BJ (cell line): ENCODE data around the gene ZNF670. TPM values are rescaled to one million over a fixed set of nuclear protein-coding genes. Genes with fewer than 3 reads are reported as not detected.
"Not testable (repeated sequence)": the region's sequence is repeated elsewhere in the genome, so short reads cannot be mapped to it uniquely, and the experiment has no call there.

ENCODE experiments used
- CTCF ChIA-PET: fragments of 350-600 bp; formaldehyde crosslinking; extraction: SDS; loops from one replicate; lab custom pipeline; 2021; ENCODE audit warnings: antibody characterized with exemption, inconsistent platforms; lab: Yijun Ruan, JAX
- POLR2A ChIA-PET: fragments of 300-600 bp; sonication (Branson Sonifier 250); formaldehyde crosslinking; extraction: SDS; loops from one replicate; lab custom pipeline; 2021; ENCODE audit warnings: antibody characterized with exemption; lab: Charles Lee
- DNase-seq: peaks from one replicate; pipeline ENCODE4 v3.0.0-alpha.2; 2011; ENCODE audit warnings: low read depth
- H3K27me3 ChIP-seq: 2 replicates; pipeline ENCODE4 v1.6.0; 2011; ENCODE audit warnings: low read length; ENCODE audit not compliant: control insufficient read depth, insufficient read depth
- H3K36me3 ChIP-seq: 2 replicates; pipeline ENCODE4 v1.5.1; 2011; ENCODE audit warnings: low read length; ENCODE audit not compliant: control insufficient read depth, insufficient read depth
- H3K4me3 ChIP-seq: 2 replicates; pipeline ENCODE4 v1.5.1; 2011; ENCODE audit warnings: low read depth, mild to moderate bottlenecking, control low read depth, low read length
- polyA minus RNA-seq: library from RNA; depleted of rRNA, polyadenylated mRNA; stranded (reverse); fragments of >200 nt; gene quantifications from 2 replicates; pipeline ENCODE4 v1.2.3, GENCODE V29; 2011; rRNA and poly(A)+ RNA removed
- polyA plus RNA-seq: library from polyadenylated mRNA; depleted of rRNA; stranded (reverse); fragments of >200 nt; gene quantifications from 2 replicates; pipeline ENCODE4 v1.2.3, GENCODE V29; 2011; rRNA removed
- TF ChIP-seq, protein P1 (sequence below): IDR thresholded peaks from 2 replicates; pipeline ENCODE4 v1.5.1; 2011; ENCODE audit warnings: low read depth, mild to moderate bottlenecking, control low read depth, inconsistent platforms, low read length, moderate library complexity; ENCODE audit not compliant: insufficient read depth

ZNF670 gene
- polyA plus RNA-seq: 0.66 and 1.6 TPM in 2 replicates
- polyA minus RNA-seq: 0.26 and 0.57 TPM in 2 replicates

DNA sequence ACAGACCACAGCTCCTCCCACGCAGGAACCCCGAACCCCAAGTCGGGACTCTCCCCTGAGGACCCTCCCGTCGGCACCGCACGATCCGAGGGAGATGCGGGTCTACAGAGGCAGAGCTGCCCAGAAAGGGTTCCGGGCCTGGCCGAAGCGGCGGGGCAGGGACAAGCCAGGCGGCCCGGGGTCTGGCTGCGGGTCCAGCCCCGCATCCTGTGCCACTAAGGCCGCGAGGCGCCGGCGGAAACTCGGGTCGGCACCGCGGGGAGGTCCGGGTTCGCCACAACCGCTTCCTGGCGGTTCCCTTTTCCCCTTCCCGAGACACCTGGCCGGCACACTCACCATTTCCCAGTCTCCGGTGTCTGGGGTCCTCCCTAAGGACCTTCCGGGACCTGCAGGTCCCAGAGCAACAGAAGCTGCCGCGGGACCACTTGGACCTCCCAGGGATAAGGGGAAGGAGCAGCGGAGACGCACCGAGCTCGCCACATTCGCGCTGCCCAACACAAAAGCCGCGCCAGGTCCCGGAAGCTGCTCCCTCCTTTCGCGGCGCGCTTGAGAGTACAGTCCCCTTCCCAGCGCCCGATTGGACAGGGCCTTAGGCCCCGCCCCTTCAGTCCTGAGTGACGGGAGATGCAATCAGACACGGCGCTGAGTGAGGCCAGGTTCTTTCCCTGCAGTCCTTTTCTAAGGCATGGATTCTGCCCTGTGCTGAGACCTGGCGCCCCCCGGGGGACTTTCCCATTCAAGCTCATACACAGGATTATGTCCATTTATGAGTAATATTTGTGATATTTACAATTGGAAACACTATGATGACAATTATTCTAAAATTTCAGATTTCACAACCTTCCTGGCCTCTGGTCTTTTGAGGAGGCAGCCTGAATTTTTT is at the start of gene ZNF670:
Gene ZNF670 (minus strand): TSS at position 554 of the 883 bp plus-strand sequence. CDS start 215 bp downstream, at position 339.
- CTCF ChIA-PET: interaction anchor here (0.9 kb wide), 1 partner anchor 10 kb away, joined by 3 read pairs; no protein-coding TSS in a partner anchor
- no peaks in the 10 kb centered on the region for H3K36me3 ChIP-seq
- TF ChIP-seq, protein P1, sequence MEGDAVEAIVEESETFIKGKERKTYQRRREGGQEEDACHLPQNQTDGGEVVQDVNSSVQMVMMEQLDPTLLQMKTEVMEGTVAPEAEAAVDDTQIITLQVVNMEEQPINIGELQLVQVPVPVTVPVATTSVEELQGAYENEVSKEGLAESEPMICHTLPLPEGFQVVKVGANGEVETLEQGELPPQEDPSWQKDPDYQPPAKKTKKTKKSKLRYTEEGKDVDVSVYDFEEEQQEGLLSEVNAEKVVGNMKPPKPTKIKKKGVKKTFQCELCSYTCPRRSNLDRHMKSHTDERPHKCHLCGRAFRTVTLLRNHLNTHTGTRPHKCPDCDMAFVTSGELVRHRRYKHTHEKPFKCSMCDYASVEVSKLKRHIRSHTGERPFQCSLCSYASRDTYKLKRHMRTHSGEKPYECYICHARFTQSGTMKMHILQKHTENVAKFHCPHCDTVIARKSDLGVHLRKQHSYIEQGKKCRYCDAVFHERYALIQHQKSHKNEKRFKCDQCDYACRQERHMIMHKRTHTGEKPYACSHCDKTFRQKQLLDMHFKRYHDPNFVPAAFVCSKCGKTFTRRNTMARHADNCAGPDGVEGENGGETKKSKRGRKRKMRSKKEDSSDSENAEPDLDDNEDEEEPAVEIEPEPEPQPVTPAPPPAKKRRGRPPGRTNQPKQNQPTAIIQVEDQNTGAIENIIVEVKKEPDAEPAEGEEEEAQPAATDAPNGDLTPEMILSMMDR: no peak
- no peaks in the 10 kb centered on the region for H3K27me3 ChIP-seq
- POLR2A ChIA-PET: interaction anchor here (0.7 kb wide), 1 partner anchor 146 kb away, joined by 3 read pairs; no protein-coding TSS in a partner anchor
- DNase-seq: peak; percentile 67
- H3K4me3 ChIP-seq: peak within 1 kb of the TSS; percentile 65

GRCh38 chr1:247127519-247128282 is 49.1 kb upstream of the ZNF670 start:
- POLR2A ChIA-PET: not testable (repeated sequence)

DNA sequence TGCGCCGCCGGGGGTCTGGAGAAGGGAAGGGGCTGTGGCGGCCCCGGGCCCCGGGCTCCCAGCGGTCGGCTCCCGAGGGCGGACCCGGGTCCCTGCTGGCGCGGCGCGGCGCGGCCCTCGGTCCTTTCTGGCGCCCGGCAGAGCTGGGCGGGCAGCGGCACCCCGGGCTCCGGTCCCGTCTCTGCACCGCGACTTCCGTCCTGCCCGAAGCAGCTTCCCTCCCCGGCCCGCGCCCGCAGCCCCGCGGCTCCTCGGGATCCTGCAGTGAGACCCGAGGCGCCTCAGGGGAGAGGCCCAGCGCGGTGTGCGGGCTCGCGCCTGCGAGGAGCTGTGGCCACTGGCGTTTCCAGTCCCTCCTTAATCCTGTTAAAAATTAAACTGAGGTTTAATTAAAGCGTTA is 48.0 kb upstream of the ZNF670 start:
- H3K36me3 ChIP-seq, H3K4me3 ChIP-seq, CTCF ChIA-PET, DNase-seq, H3K27me3 ChIP-seq, POLR2A ChIA-PET: not testable (repeated sequence)

More at GRCh38 chr1:247127519-247128282, 49.1 kb upstream of the ZNF670 start:
- DNase-seq, H3K36me3 ChIP-seq, H3K27me3 ChIP-seq, CTCF ChIA-PET, H3K4me3 ChIP-seq: not testable (repeated sequence)

- H3K27me3 ChIP-seq, DNase-seq, POLR2A ChIA-PET, H3K4me3 ChIP-seq, CTCF ChIA-PET, H3K36me3 ChIP-seq: not testable (repeated sequence)
These were observed 47.6 kb upstream of the ZNF670 start for GRCh38 chr1:247126166-247126565.

DNA sequence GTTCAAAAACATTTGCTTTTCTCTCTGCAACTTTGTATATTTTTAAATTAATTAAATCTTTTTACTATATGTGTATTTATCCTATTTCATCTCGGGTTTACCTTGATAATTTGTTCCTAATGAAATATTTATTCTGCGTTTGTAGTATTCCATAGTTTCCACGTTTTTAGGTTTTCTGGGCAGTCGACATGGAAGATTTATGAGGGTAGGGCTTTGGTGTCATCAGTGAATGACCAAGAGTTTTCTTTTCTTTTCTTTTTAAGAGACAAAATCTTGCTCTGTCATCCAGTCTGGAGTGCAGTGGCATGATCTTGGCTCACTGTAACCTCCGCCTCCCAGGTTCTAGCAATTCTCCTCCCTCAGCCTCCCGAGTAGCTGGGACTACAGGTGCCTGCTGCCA is 42.8 kb upstream of the ZNF670 start:
- ChIA-PET CTCF (no interaction called here), POLR2A (no interaction called here)
- no peak for DNase-seq
- H3K27me3 ChIP-seq: no peaks in the 10 kb centered on the region
- TF ChIP-seq, protein P1: no peak
- no peak overlapping the region for H3K4me3 ChIP-seq
- no peaks in the 10 kb centered on the region for H3K36me3 ChIP-seq

GRCh38 chr1:247120408-247120668 is 41.7 kb upstream of the ZNF670 start:
- H3K27me3 ChIP-seq, CTCF ChIA-PET, H3K36me3 ChIP-seq, POLR2A ChIA-PET, H3K4me3 ChIP-seq, DNase-seq: not testable (repeated sequence)
